ENCODE data around the gene DENND4A.

DENND4A gene

GRCh38 chr15:65751431-65751830 lies 40.7 kb downstream of the DENND4A start:
- H3K27ac ChIP-seq (ENCODE audit: low read depth, low read length), result no peak overlapping the region; the same call in 1 of the 2 replicates
- H3K9me3 ChIP-seq (ENCODE audit: insufficient read depth, low read length), result no peaks in the 10 kb centered on the region
- H3F3A ChIP-seq (ENCODE audit: insufficient read depth), result peaks cover 45% of the 10 kb centered on the region; the same call in 1 of the 2 replicates
- peaks cover 90% of the 10 kb centered on the region for H3K79me2 ChIP-seq (ENCODE audit: insufficient read depth, low read length)
- peaks cover 65% of the 10 kb centered on the region for H3K36me3 ChIP-seq (ENCODE audit: low read length)
- no peak overlapping the region for H3K4me2 ChIP-seq (ENCODE audit: low read depth, low read length, poor library complexity, severe bottlenecking)
- H4K20me1 ChIP-seq (ENCODE audit: low read depth, low read length), result peaks cover 15% of the 10 kb centered on the region; the same call in 1 of the 2 replicates
- no peak overlapping the region for H2AFZ ChIP-seq (ENCODE audit: low read depth, low read length, severe bottlenecking)
- H3K9ac ChIP-seq (ENCODE audit: low read length), result no peak overlapping the region
- TF ChIP-seq EZH2phosphoT487 (conservative IDR thresholded peaks at IDR 0.05; ENCODE audit: low read length) (no peak), CTCF (IDR thresholded peaks at IDR 0.05; ENCODE audit: insufficient read depth, low read length, poor library complexity, severe bottlenecking) (no peak)
- no peaks in the 10 kb centered on the region for H3K27me3 ChIP-seq (ENCODE audit: low read length)
- H3K9me2 ChIP-seq (replicated peaks; ENCODE audit: insufficient read depth, low read length), result no peaks in the 10 kb centered on the region
- H3K4me3 ChIP-seq (ENCODE audit: insufficient read depth, low read length, poor library complexity, severe bottlenecking), result no peak overlapping the region

DNA sequence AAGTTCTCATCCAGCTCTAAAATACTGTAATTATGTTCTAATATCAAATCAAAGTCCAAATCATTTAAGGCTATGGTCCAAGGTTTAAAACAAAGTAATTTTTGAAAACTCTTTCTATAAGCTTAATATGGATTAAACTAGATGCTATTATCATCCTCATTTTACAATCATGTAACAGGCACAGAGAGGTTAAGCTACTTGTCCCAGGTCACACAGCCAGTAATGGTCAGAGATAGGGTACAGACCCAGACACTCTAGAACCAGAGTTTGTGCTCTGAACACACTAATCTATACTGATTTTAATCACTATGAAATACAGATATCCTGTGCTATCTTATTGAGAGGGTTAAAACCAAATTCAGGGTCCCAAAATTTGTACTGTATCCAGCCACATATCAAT lies 44.8 kb downstream of the DENND4A start:
- H3K27ac ChIP-seq (ENCODE audit: low read depth, low read length), result no peak overlapping the region
- 0 out of 2 replicates have a peak, but pooled peaks cover 7% of the 10 kb centered on the region for H4K20me1 ChIP-seq (ENCODE audit: low read depth, low read length)
- TF ChIP-seq CTCF (IDR thresholded peaks at IDR 0.05; ENCODE audit: insufficient read depth, low read length, poor library complexity, severe bottlenecking) (no peak), EZH2phosphoT487 (conservative IDR thresholded peaks at IDR 0.05; ENCODE audit: low read length) (no peak)
- H3K27me3 ChIP-seq (ENCODE audit: low read length), result no peaks in the 10 kb centered on the region
- H2AFZ ChIP-seq (ENCODE audit: low read depth, low read length, severe bottlenecking), result no peak overlapping the region
- no peak overlapping the region for H3K4me2 ChIP-seq (ENCODE audit: low read depth, low read length, poor library complexity, severe bottlenecking)
- H3K36me3 ChIP-seq (ENCODE audit: low read length), result peaks cover 54% of the 10 kb centered on the region
- no peak overlapping the region for H3K4me3 ChIP-seq (ENCODE audit: insufficient read depth, low read length, poor library complexity, severe bottlenecking)
- no peaks in the 10 kb centered on the region for H3K9me2 ChIP-seq (replicated peaks; ENCODE audit: insufficient read depth, low read length)
- H3K79me2 ChIP-seq (ENCODE audit: insufficient read depth, low read length), result peaks cover 80% of the 10 kb centered on the region
- no peaks in the 10 kb centered on the region for H3K9me3 ChIP-seq (ENCODE audit: insufficient read depth, low read length)
- no peak overlapping the region for H3K9ac ChIP-seq (ENCODE audit: low read length)
- H3F3A ChIP-seq (ENCODE audit: insufficient read depth), result peaks cover 40% of the 10 kb centered on the region; the same call in 1 of the 2 replicates

DNA sequence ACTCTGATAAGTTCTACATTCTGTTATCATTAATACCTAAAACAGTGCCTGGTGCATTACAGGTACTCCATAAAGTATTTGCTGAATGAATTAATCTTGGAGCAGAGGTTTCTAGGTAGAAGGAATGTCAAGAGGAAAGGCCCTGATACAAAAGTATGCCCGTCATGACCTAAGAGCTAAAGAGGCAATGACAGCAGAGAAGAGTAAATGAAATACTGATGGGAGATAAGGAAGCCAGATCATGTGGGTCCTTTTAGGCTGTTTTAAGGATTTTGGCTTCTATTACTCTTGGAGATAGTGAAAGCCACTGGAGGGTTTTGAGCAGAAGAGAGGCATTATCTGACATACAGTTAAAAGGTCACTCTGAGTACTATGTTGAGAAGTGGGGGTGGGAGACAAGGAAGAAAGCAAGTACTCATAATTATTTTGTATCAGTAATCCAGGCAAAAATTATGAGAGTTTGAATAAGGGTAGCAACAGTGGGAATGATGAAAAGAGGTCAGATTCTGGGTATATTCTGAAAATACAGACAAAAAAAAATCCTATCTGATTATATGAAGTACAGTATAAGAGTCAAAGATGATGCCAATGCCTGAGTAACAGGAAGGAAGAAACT lies 48.3 kb downstream of the DENND4A start:
- Histone ChIP-seq H3K4me3 (ENCODE audit: insufficient read depth, low read length, poor library complexity, severe bottlenecking) (no peak overlapping the region), H3K36me3 (ENCODE audit: low read length) (peaks cover 42% of the 10 kb centered on the region), H2AFZ (ENCODE audit: low read depth, low read length, severe bottlenecking) (no peak overlapping the region), H3K9me3 (ENCODE audit: insufficient read depth, low read length) (no peaks in the 10 kb centered on the region), H3K79me2 (ENCODE audit: insufficient read depth, low read length) (peaks cover 51% of the 10 kb centered on the region), H3K27me3 (ENCODE audit: low read length) (no peaks in the 10 kb centered on the region), H3K4me2 (ENCODE audit: low read depth, low read length, poor library complexity, severe bottlenecking) (no peak overlapping the region), H3K9me2 (replicated peaks; ENCODE audit: insufficient read depth, low read length) (no peaks in the 10 kb centered on the region), H4K20me1 (ENCODE audit: low read depth, low read length) (no peaks in the 10 kb centered on the region), H3K9ac (ENCODE audit: low read length) (no peak overlapping the region), H3K27ac (ENCODE audit: low read depth, low read length) (no peak overlapping the region), H3F3A (ENCODE audit: insufficient read depth) (peaks cover 34% of the 10 kb centered on the region)
- TF ChIP-seq CTCF (IDR thresholded peaks at IDR 0.05; ENCODE audit: insufficient read depth, low read length, poor library complexity, severe bottlenecking) (no peak), EZH2phosphoT487 (conservative IDR thresholded peaks at IDR 0.05; ENCODE audit: low read length) (no peak)
